ENCODE measurements around the gene GPR62. TPM values are rescaled to one million over a fixed set of nuclear protein-coding genes. Genes with fewer than 3 reads are reported as not detected.

The GPR62 gene
- not detected in 5 replicates for total RNA-seq (2022; extraction: Qiagen RNA extraction)

GRCh38 chr3:51955175-51955892, at the start of gene GPR62:
GPR62 (plus strand) TSS chr3:51955381; CDS start chr3:51955653, 272 bp downstream.

GRCh38 chr3:51941798-51942602, 13.2 kb upstream of the GPR62 start, which contains the start of the genes PARP3 and RRP9:
PARP3 (plus strand) TSS chr3:51942363; CDS start chr3:51943356, 993 bp downstream.
RRP9 (minus strand) TSS chr3:51941904; CDS start chr3:51941867, 37 bp downstream.

GRCh38 chr3:51967384-51968169, 12.4 kb downstream of the GPR62 start, which contains the start of gene PCBP4:
PCBP4 (minus strand) TSS chr3:51967454; CDS start chr3:51961240, 6,214 bp downstream.

GRCh38 chr3:51974963-51975851, 20.0 kb downstream of the GPR62 start, which contains the start of gene ABHD14A:
ABHD14A (plus strand) TSS chr3:51975064; CDS start chr3:51975136, 72 bp downstream.

GRCh38 chr3:51982838-51983577, 27.8 kb downstream of the GPR62 start, which contains the start of gene ACY1:
ACY1 (plus strand) TSS chr3:51983535; CDS start chr3:51984065, 530 bp downstream.

GRCh38 chr3:51995346-51996163, 40.4 kb downstream of the GPR62 start, which contains the start of gene RPL29:
RPL29 (minus strand) TSS chr3:51995895; CDS start chr3:51995461, 434 bp downstream.

Other genes starting within 250 kb of the GPR62 start
- 0.02 to 0.10 TPM (median 0.05 TPM) in 3 of 5 replicates, not detected in the others for gene GRM2, start 248.3 kb upstream of the GPR62 start, total RNA-seq (2022; extraction: Qiagen RNA extraction)
- not detected in 5 replicates for gene IQCF6, start 176.1 kb upstream of the GPR62 start, total RNA-seq (2022; extraction: Qiagen RNA extraction)
- gene IQCF2, start 93.8 kb upstream of the GPR62 start, total RNA-seq (2022; extraction: Qiagen RNA extraction) = not detected in 5 replicates
- not detected in 5 replicates for gene IQCF5, start 79.8 kb upstream of the GPR62 start, total RNA-seq (2022; extraction: Qiagen RNA extraction)
- gene IQCF1, start 52.0 kb upstream of the GPR62 start, total RNA-seq (2022; extraction: Qiagen RNA extraction) = not detected in 5 replicates
- gene RRP9, start 13.5 kb upstream of the GPR62 start, total RNA-seq (2022; extraction: Qiagen RNA extraction) = 34.5 to 44.7 TPM (median 41.2 TPM) in 5 replicates
- 7.5 to 10.6 TPM (median 8.7 TPM) in 5 replicates for gene PARP3, start 13.0 kb upstream of the GPR62 start, total RNA-seq (2022; extraction: Qiagen RNA extraction)
- 9.7 to 15.1 TPM (median 13.9 TPM) in 5 replicates for gene PCBP4, start 12.1 kb downstream of the GPR62 start, total RNA-seq (2022; extraction: Qiagen RNA extraction)
- 25.6 to 34.9 TPM (median 32.2 TPM) in 5 replicates for gene ABHD14B, start 18.7 kb downstream of the GPR62 start, total RNA-seq (2022; extraction: Qiagen RNA extraction)
- 11.5 to 14.3 TPM (median 12.9 TPM) in 5 replicates for gene ABHD14A, start 19.7 kb downstream of the GPR62 start, total RNA-seq (2022; extraction: Qiagen RNA extraction)
- gene ACY1, start 28.2 kb downstream of the GPR62 start, total RNA-seq (2022; extraction: Qiagen RNA extraction) = 21.5 to 29.0 TPM (median 24.9 TPM) in 5 replicates
- 1,091 to 1,605 TPM (median 1,141 TPM) in 5 replicates for gene RPL29, start 40.5 kb downstream of the GPR62 start, total RNA-seq (2022; extraction: Qiagen RNA extraction)
- 18.8 to 25.6 TPM (median 23.9 TPM) in 5 replicates for gene DUSP7, start 101.2 kb downstream of the GPR62 start, total RNA-seq (2022; extraction: Qiagen RNA extraction)
- 15.8 to 19.0 TPM (median 18.2 TPM) in 5 replicates for gene POC1A, start 199.0 kb downstream of the GPR62 start, total RNA-seq (2022; extraction: Qiagen RNA extraction)
- 42.1 to 49.2 TPM (median 46.6 TPM) in 5 replicates for gene ALAS1, start 242.8 kb downstream of the GPR62 start, total RNA-seq (2022; extraction: Qiagen RNA extraction)

Measured in A549 treated with dexamethasone at 1 μM for 4 hours (cell line).